GM12878 (cell line): ENCODE data around the gene PRKCQ. TPM values are rescaled to one million over a fixed set of nuclear protein-coding genes. Genes with fewer than 3 reads are reported as not detected.

Experiments used
- BMI1 ChIP-seq: fragments of 450-650 bp; IDR thresholded peaks from 2 replicates; pipeline ENCODE4 v1.6.1; 2016; ENCODE audit warnings: mild to moderate bottlenecking, moderate library complexity, borderline replicate concordance
- CEBPB ChIP-seq, 2 experiments: fragments of 150-350 bp in 1 of 2; IDR thresholded peaks; 2 replicates each; pipeline ENCODE4 v1.6.1; 2012 to 2014; ENCODE audit warnings: low read depth in 2 of 2, low read length in 2 of 2, borderline replicate concordance in 1 of 2, inconsistent platforms in 1 of 2
- DPF2 ChIP-seq: fragments of 450-650 bp; IDR thresholded peaks from 2 replicates; pipeline ENCODE4 v1.6.1; 2017; ENCODE audit warnings: mild to moderate bottlenecking
- EP300 ChIP-seq, 2 experiments: fragments of 150-350 bp in 1 of 2; IDR thresholded peaks; 2 replicates each; pipeline ENCODE4 v1.6.1; 2011 to 2012; ENCODE audit warnings: low read depth in 2 of 2, low read length in 2 of 2, borderline replicate concordance in 1 of 2, improper control_type of control experiment in 1 of 2, inconsistent platforms in 1 of 2; ENCODE audit not compliant: control insufficient read depth in 1 of 2
- MTA2 ChIP-seq: fragments of 450-650 bp; IDR thresholded peaks from 2 replicates; pipeline ENCODE4 v1.6.1; 2016; ENCODE audit warnings: low read depth, mild to moderate bottlenecking, moderate library complexity
- RUNX3 ChIP-seq: IDR thresholded peaks from 2 replicates; pipeline ENCODE4 v1.6.1; 2012; ENCODE audit warnings: low read length, inconsistent platforms
- SUPT20H ChIP-seq: IDR thresholded peaks from 2 replicates; pipeline ENCODE4 v1.6.1; 2011; ENCODE audit warnings: low read depth, mild to moderate bottlenecking, low read length, moderate library complexity, borderline replicate concordance; ENCODE audit not compliant: control insufficient read depth
- SUZ12 ChIP-seq: fragments of 200-600 bp; sonication (generic); IDR thresholded peaks from one replicate; pipeline ENCODE4 v1.6.1; 2018; ENCODE audit warnings: antibody characterized with exemption, mild to moderate bottlenecking; ENCODE audit not compliant: unreplicated experiment
- polyA plus RNA-seq, 11 experiments: library from polyadenylated mRNA; depleted of rRNA in 4 of 11; unstranded in 6 of 11; stranded (reverse) in 5 of 11; fragments of >200 nt; fragmentation: Nextera tagmentation in 4 of 11; fragmentation: Illumina TruSeq in 1 of 11; extraction: Ambion mirVana in 4 of 11; extraction: Trizol in 1 of 11; gene quantifications; 1 replicate in 1 of 11; 2 replicates in 10 of 11; pipeline versions ENCODE4 v1.2.1 to v1.2.3, GENCODE V29; 2011 to 2016; ENCODE audit warnings: inconsistent platforms in 2 of 11, missing spikeins in 2 of 11, low read depth in 1 of 11
- total RNA-seq, 4 experiments: library from RNA; depleted of rRNA in 3 of 4; stranded (reverse); fragments of >200 nt in 3 of 4; fragmentation: Illumina TruSeq in 1 of 4; extraction: Trizol in 1 of 4; gene quantifications; 2 replicates each; pipeline versions ENCODE4 v1.2.1 to v1.2.3, GENCODE V29; 2013 to 2021
- TF ChIP-seq, protein P1 (sequence below): fragments of 450-650 bp; IDR thresholded peaks from 2 replicates; pipeline ENCODE4 v1.6.1; 2016; ENCODE audit warnings: mild to moderate bottlenecking
- TF ChIP-seq, protein P2 (sequence below): IDR thresholded peaks from 2 replicates; pipeline ENCODE4 v1.6.1; 2011; ENCODE audit warnings: low read depth, low read length, improper control_type of control experiment, borderline replicate concordance
- TF ChIP-seq, protein P3 (sequence below): fragments of 450-650 bp; IDR thresholded peaks from 2 replicates; pipeline ENCODE4 v1.6.1; 2016; ENCODE audit warnings: mild to moderate bottlenecking
- TF ChIP-seq, protein P4 (sequence below): fragments of 450-650 bp; IDR thresholded peaks from 2 replicates; pipeline ENCODE4 v1.6.1; 2017; ENCODE audit warnings: mild to moderate bottlenecking, moderate library complexity

PRKCQ gene
- total and polyA plus RNA-seq, 10 of the 15 experiments (the other 5 are each of a cell fraction or from before 2014, with no cell fraction given): 0.26 to 8.9 (median 0.98) TPM

DNA sequence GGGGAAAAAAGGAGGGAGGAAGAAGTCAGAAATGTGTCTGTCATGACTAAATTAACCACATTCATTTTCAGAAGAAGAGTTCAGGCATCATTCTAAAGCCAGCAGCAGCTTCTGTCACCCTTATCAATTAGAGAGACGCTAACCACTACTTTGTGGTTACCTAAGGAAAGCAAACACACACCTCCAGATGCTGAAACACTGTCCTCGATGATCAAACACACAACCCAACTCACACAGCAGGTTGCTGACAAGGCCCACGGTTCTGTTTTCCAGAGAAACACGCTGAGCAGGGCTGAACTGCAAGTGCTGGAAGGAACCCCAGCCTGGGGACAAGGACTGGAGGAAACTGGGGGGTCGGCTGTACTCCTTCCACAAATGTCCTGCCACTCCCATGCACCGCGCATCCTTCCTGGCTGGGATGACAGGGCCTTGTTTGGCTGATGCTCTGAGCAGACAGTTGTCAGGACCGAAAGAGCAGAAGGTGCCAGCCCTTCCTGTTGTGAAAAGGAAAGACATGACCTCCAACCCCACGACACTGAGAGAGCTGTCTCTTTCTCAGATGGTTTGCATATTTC lies 36.6 kb downstream of the PRKCQ start (continued):
- TF ChIP-seq SUPT20H (no peak), CEBPB (IDR thresholded peaks at IDR 0.05; ENCODE audit: borderline replicate concordance in 1 of 2, low read depth in 2 of 2, low read length in 2 of 2) (no peak), MTA2 (peak; percentile 77), SUZ12 (no peak), DPF2 (peak; percentile 57), RUNX3 (0 out of 2 replicates have a peak, but pooled peaks have one; percentile 30), EP300 (IDR thresholded peaks at IDR 0.05; ENCODE audit: borderline replicate concordance in 1 of 2, control insufficient read depth in 1 of 2, low read depth in 2 of 2, low read length in 2 of 2) (0 out of 4 replicates have a peak, but pooled peaks of 1 of the 2 experiments have one; percentile 38), BMI1 (0 out of 2 replicates have a peak, but pooled peaks have one; percentile 29)
- TF ChIP-seq, protein P1, sequence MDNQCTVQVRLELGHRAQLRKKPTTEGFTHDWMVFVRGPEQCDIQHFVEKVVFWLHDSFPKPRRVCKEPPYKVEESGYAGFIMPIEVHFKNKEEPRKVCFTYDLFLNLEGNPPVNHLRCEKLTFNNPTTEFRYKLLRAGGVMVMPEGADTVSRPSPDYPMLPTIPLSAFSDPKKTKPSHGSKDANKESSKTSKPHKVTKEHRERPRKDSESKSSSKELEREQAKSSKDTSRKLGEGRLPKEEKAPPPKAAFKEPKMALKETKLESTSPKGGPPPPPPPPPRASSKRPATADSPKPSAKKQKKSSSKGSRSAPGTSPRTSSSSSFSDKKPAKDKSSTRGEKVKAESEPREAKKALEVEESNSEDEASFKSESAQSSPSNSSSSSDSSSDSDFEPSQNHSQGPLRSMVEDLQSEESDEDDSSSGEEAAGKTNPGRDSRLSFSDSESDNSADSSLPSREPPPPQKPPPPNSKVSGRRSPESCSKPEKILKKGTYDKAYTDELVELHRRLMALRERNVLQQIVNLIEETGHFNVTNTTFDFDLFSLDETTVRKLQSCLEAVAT: peak; percentile 87
- TF ChIP-seq, protein P2, sequence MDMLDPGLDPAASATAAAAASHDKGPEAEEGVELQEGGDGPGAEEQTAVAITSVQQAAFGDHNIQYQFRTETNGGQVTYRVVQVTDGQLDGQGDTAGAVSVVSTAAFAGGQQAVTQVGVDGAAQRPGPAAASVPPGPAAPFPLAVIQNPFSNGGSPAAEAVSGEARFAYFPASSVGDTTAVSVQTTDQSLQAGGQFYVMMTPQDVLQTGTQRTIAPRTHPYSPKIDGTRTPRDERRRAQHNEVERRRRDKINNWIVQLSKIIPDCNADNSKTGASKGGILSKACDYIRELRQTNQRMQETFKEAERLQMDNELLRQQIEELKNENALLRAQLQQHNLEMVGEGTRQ: no peak
- TF ChIP-seq, protein P3, sequence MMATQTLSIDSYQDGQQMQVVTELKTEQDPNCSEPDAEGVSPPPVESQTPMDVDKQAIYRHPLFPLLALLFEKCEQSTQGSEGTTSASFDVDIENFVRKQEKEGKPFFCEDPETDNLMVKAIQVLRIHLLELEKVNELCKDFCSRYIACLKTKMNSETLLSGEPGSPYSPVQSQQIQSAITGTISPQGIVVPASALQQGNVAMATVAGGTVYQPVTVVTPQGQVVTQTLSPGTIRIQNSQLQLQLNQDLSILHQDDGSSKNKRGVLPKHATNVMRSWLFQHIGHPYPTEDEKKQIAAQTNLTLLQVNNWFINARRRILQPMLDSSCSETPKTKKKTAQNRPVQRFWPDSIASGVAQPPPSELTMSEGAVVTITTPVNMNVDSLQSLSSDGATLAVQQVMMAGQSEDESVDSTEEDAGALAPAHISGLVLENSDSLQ: peak; percentile 70
- TF ChIP-seq, protein P4, sequence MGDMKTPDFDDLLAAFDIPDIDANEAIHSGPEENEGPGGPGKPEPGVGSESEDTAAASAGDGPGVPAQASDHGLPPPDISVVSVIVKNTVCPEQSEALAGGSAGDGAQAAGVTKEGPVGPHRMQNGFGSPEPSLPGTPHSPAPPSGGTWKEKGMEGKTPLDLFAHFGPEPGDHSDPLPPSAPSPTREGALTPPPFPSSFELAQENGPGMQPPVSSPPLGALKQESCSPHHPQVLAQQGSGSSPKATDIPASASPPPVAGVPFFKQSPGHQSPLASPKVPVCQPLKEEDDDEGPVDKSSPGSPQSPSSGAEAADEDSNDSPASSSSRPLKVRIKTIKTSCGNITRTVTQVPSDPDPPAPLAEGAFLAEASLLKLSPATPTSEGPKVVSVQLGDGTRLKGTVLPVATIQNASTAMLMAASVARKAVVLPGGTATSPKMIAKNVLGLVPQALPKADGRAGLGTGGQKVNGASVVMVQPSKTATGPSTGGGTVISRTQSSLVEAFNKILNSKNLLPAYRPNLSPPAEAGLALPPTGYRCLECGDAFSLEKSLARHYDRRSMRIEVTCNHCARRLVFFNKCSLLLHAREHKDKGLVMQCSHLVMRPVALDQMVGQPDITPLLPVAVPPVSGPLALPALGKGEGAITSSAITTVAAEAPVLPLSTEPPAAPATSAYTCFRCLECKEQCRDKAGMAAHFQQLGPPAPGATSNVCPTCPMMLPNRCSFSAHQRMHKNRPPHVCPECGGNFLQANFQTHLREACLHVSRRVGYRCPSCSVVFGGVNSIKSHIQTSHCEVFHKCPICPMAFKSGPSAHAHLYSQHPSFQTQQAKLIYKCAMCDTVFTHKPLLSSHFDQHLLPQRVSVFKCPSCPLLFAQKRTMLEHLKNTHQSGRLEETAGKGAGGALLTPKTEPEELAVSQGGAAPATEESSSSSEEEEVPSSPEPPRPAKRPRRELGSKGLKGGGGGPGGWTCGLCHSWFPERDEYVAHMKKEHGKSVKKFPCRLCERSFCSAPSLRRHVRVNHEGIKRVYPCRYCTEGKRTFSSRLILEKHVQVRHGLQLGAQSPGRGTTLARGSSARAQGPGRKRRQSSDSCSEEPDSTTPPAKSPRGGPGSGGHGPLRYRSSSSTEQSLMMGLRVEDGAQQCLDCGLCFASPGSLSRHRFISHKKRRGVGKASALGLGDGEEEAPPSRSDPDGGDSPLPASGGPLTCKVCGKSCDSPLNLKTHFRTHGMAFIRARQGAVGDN: peak; percentile 69; the same call in 1 of the 2 replicates
